ENCODE results near the gene FAM81A.

FAM81A gene

DNA sequence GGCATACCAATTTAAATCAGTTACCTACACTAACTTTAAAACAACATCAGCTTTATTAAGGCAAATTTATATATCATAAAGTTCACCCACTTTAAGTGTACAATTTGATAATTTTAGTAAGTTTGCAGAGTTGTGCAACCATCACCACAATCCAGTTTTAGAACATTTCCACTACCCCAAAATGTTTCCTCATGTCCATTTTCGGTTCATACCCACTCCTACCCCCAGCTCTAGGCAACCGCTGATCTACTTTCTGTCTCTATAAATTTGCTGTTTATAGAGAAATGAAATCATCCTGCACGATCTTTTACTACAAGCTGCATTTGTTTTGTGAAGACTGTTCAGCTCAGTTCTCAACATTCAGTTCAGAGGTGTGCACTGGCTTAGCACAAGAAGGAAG, 31.5 kb upstream of the FAM81A start:
- no peak for TF ChIP-seq CTCF (IDR thresholded peaks at IDR 0.05; ENCODE audit: borderline replicate concordance, control extremely low read depth, extremely low read depth, insufficient read depth, missing control alignments)
- peak; percentile 37 for DNase-seq (ENCODE audit: low spot score)
- in situ Hi-C loops (cut with MboI; ENCODE audit: low sequenced_read_pairs, unreplicated experiment) = no loop called here

- no peak for TF ChIP-seq CTCF (IDR thresholded peaks at IDR 0.05; ENCODE audit: borderline replicate concordance, control extremely low read depth, extremely low read depth, insufficient read depth, missing control alignments)
- in situ Hi-C loops (cut with MboI; ENCODE audit: low sequenced_read_pairs, unreplicated experiment) = no loop called here
- no peak for DNase-seq (ENCODE audit: low spot score)
These were observed 30.0 kb upstream of the FAM81A start for GRCh38 chr15:59407946-59408345.

- no peak for DNase-seq (ENCODE audit: low spot score)
- TF ChIP-seq CTCF (IDR thresholded peaks at IDR 0.05; ENCODE audit: borderline replicate concordance, control extremely low read depth, extremely low read depth, insufficient read depth, missing control alignments) = no peak
- in situ Hi-C loops (cut with MboI; ENCODE audit: low sequenced_read_pairs, unreplicated experiment) = no loop called here
These were observed 27.5 kb upstream of the FAM81A start for GRCh38 chr15:59410391-59410896.

GRCh38 chr15:59413577-59413976, 24.4 kb upstream of the FAM81A start:
- in situ Hi-C loops (cut with MboI; ENCODE audit: low sequenced_read_pairs, unreplicated experiment) = no loop called here
- no peak for DNase-seq (ENCODE audit: low spot score)
- no peak for TF ChIP-seq CTCF (IDR thresholded peaks at IDR 0.05; ENCODE audit: borderline replicate concordance, control extremely low read depth, extremely low read depth, insufficient read depth, missing control alignments)

DNA sequence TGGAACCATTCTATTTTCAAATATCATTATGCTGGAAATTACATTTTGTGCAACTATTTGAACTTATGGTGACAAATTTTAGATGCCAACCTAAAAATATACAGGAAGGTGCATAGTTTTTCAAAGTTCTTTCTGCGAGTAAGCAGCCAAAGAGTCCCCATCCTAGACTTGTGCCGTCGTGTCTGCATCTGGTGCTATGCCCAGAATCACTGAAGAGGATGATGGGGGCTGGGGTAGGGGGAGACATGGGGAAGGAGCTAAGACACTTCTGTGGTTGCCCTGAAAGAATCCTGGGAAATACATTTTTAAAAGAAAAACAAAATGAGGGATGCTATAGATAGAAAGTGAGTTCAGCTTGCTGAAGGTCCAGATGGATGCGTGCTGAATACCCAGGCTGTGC, 21.2 kb upstream of the FAM81A start:
- DNase-seq (ENCODE audit: low spot score) = no peak
- TF ChIP-seq CTCF (IDR thresholded peaks at IDR 0.05; ENCODE audit: borderline replicate concordance, control extremely low read depth, extremely low read depth, insufficient read depth, missing control alignments) = no peak
- in situ Hi-C loops (cut with MboI; ENCODE audit: low sequenced_read_pairs, unreplicated experiment) = no loop called here

GRCh38 chr15:59419170-59419569, 18.8 kb upstream of the FAM81A start:
- DNase-seq (ENCODE audit: low spot score) = no peak
- no peak for TF ChIP-seq CTCF (IDR thresholded peaks at IDR 0.05; ENCODE audit: borderline replicate concordance, control extremely low read depth, extremely low read depth, insufficient read depth, missing control alignments)
- in situ Hi-C loops (cut with MboI; ENCODE audit: low sequenced_read_pairs, unreplicated experiment) = no loop called here

DNA sequence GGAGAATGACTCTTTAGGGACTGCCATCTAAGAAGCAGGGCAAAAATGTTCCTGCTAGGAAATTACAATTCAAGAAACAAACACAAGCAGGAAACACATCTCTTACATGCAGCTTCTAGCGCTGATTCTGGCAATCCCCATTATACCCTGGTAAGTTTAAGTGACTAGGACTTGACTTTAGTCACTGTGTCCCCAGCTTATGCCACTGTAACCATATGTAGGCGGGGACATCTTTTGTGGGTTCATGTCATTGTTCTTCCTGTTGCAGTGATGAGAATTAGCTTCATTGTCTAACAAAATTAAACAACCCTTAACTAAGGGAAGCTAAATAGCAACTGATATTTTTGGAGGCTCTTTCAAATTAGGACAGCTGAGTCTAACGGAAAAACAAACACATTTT, 17.9 kb upstream of the FAM81A start:
- no peak for TF ChIP-seq CTCF (IDR thresholded peaks at IDR 0.05; ENCODE audit: borderline replicate concordance, control extremely low read depth, extremely low read depth, insufficient read depth, missing control alignments)
- DNase-seq (ENCODE audit: low spot score) = no peak
- in situ Hi-C loops (cut with MboI; ENCODE audit: low sequenced_read_pairs, unreplicated experiment) = no loop called here
